ENCODE data around the gene FARP2.

Gene FARP2

DNA sequence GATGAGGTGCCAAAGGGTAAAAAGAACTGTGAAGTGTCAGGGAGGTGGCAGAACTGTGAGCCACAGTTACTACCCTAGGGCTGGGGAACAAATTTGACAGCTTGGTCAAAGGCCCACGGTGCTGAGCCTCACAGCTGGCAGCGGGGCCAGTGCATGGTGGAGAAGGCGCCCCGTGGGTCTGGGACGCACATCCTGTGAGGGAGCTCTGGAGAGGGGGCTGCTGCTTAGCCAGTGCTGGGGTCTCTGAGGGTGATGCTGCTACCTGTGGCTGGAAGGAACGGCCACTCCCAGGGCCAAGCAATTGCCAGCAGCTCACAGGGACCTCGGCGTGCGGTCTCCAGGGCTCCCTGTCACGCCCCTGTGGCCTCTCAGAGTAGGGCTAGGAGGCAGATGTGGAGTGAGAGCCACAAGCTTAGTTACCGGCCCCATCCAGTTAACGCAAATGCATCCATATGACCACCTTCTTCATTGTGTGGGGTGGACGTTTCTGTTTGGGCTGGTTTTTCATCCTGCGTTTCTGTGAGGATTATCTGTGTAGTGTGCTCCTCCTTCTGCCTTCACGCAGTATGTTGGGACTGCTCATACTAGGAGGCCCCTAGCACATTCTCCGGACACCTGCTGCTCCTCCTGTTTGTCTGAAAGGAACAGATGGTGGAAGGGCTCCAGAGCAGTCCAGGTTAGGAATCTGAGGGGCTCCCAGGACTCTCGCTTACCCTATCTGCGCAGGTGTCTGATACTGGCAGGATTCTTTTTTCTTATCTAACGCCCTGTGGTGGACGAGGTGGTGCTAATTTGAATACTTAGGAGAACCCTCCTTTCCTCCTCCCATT lies 126.3 kb downstream of the FARP2 start:
- in situ Hi-C loops (cut with MboI; ENCODE audit: low sequenced_read_pairs), result no loop called here

DNA sequence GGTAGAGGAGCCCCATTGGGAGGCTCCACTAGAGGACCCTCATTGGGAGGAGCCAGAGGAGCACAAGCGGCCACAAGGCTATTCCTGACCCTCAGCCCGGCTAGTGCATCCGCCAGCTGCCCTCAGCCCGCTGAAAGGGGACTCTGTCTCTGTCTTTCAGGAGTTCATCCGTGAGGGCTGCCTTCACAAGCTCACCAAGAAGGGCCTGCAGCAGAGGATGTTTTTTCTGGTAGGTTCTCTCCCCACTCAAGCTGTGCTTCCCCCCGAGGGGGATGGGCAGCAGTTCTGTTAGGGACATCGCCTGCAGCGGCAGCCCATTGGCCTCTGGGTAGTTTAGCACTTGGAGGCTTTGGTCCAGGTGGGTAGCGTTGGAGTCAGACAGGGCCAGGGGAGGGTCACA lies 127.2 kb downstream of the FARP2 start:
- in situ Hi-C loops (cut with MboI; ENCODE audit: low sequenced_read_pairs), result no loop called here

DNA sequence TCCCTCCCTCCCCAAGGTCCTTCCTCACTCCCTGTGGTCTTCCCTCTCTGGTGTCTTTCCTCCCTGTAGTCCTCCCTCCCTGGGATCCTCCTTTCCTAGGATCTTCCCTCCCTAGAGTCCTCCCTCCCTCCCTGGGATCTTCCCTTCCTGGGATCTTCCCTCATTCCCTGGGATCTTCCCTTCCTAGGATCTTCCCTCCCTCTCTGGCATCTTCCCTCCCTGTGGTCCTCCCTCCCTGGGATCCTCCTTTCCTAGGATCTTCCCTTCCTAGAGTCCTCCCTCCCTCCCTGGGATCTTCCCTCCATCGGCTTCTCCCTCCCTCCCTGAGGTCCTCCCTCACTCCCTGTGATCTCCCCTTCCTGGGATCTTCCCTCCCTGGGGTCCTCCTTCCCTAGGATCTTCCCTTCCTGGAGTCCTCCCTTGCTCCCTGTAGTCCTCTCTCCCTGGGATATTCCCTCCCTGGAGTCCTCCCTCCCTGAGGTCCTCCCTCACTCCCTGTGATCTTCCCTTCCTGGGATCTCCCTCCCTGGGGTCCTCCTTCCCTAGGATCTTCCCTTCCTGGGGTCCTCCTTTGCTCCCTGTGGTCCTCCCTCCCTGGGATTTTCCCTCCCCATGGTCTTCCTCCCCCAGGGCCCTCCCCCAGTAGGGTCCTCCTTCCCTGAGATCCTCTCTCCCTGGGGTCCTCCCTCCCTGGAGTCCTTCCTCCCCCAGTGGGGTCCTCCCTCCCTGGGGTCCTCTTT lies 129.3 kb downstream of the FARP2 start:
- in situ Hi-C loops (cut with MboI; ENCODE audit: low sequenced_read_pairs), result no loop called here

DNA sequence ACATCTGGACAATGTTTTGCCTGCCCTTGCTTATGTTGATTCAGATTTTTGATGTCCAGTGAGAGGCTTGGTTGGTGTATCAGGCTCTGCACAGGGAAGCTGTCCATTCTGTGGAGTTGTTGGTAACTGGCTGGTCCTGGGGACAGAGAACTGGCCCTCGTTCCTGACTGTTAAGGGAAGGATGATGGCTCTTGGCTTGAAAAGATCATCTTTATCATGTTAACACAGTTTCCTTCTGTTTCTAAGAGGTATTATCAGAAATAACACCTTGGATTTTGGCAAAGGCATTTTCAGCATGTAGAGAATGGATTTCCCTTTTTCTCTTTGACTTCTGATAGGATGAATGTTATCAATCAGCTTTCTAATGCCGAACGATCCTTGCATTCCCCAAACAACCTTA lies 133.0 kb downstream of the FARP2 start:
- in situ Hi-C loops (cut with MboI; ENCODE audit: low sequenced_read_pairs), result no loop called here

GRCh38 chr2:241489733-241490680 lies 133.9 kb downstream of the FARP2 start:
- in situ Hi-C loops (cut with MboI; ENCODE audit: low sequenced_read_pairs), result no loop called here

- in situ Hi-C loops (cut with MboI; ENCODE audit: low sequenced_read_pairs), result no loop called here
These were observed 134.9 kb downstream of the FARP2 start for GRCh38 chr2:241490825-241491506.

GRCh38 chr2:241491549-241492173 lies 135.6 kb downstream of the FARP2 start:
- in situ Hi-C loops (cut with MboI; ENCODE audit: low sequenced_read_pairs), result no loop called here

- in situ Hi-C loops (cut with MboI; ENCODE audit: low sequenced_read_pairs), result no loop called here
These were observed 136.1 kb downstream of the FARP2 start for GRCh38 chr2:241492174-241492565.

GRCh38 chr2:241493092-241493491 lies 137.0 kb downstream of the FARP2 start:
- in situ Hi-C loops (cut with MboI; ENCODE audit: low sequenced_read_pairs), result no loop called here

DNA sequence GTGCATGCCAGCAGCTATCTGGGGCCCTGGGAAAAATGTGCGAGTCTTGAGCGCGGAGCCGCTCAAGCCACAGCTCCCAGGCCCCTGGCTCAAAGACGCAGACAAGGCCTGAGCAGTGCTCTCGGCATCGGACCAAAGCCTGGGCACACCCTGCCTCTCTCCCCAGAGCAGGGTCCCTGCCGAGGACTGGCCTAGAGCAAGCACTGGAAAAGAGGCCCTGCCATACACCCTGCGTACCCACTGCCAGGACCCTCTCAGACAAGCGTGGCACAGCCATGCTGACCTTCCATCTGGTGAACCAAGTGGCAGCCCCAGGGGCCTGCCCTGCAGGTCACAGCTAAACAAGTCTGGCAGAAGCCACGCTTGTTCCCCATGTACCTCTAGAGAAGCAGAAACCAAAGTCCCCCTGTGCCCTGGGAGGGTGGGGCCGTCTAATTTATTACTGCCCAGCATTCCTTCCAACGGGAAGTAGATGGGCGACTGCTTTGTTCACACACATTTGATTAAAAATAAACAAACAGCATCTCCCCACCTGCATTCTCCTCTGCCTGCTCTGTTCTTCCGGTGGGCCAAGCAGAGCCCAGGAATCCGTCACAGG lies 138.3 kb downstream of the FARP2 start:
- in situ Hi-C loops (cut with MboI; ENCODE audit: low sequenced_read_pairs), result no loop called here

GRCh38 chr2:241495172-241496002 lies 139.3 kb downstream of the FARP2 start:
- in situ Hi-C loops (cut with MboI; ENCODE audit: low sequenced_read_pairs), result no loop called here

GRCh38 chr2:241496003-241496707 lies 140.1 kb downstream of the FARP2 start:
- in situ Hi-C loops (cut with MboI; ENCODE audit: low sequenced_read_pairs), result no loop called here

DNA sequence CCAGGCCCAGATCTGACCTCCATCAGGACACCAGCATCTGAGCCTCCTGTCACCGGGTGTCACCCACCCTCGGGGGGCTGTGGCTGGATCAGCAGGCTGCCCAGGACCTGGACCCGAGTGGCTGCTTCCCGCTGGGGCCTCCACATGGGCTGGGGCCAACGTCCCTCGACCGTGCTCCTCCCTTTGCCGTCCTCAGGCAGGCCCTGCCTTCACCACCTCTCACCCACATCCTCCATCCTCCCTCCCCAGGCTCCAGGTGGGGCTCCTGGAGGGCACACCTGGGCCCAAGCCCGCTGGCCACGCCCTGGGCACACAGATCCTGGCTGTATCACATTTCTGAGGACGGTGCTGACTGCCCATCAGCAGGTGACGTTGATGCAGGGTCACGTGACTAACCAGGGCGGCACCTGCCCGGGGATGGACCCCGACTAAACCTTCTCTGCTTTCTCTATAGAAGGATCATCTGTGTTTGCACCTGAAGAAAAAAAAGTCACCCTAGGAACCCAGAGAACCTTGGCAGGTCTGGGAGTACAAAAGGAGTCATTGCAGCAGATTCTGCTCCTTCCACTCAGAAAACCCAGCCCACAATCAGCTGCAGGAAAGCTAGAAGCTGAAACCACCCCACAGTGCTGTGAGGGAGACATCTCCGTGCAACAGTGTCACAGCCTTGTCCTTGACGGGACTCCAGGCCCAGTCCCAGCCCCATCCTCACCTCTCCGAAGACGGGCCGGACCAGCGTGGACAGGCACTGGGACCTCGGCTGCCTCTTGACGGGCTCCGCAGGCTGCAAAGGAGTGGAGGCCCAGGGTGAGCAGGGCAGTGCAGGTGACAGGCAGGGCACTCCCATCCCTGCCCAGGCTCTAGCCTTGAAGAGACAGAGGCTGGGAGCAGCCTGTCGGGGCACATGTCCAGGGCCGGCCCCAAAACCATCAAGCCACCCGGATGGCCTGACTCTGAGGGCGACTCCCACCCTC lies 141.1 kb downstream of the FARP2 start:
- in situ Hi-C loops (cut with MboI; ENCODE audit: low sequenced_read_pairs), result no loop called here

DNA sequence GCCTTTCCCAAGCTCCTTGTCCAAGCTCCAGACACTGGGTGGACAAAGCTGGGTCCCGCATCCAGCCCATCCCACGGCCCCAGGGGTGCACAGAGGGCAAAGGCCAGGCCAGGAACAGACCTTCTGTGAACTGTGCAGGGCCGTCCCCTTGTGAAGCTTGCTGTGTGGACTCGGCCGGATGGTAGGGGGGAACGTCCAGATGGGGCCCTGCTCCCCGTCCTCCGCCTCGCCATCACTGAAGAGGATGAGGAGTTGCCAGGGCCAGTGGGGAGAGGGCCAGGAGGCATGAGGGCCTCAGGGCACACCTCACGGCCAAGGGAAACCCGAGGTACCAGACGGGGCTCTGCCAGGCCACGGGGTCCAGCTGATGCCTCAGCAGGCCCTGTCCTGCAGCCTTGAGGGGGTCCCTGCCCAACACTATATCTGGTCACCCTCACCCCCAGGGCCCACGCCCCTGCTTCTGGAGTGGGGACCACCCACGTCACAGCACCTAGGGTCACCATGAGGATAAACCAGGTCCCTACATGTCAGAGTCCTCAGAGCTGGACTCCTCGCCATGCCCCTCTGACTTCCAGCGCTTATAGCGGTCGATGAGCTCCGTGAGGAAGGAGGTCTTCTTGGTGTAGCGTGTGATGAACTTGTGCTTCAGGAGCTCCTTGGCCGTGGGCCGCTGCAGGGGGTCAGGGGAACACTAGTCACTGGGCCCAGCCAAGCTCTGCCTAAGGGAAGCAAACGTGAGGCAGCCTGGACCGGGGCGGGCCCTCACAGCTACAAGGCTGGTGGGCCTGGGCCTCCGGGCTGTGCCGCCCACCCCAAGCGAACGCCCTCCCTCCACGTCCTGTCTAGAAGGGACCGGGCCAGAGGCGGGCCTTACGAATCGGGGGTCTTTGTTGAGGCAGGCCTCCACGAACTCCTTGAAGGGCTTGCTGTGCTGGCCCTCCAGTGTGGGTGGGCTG lies 142.3 kb downstream of the FARP2 start:
- in situ Hi-C loops (cut with MboI; ENCODE audit: low sequenced_read_pairs), result no loop called here

GRCh38 chr2:241499146-241499965 lies 143.3 kb downstream of the FARP2 start:
- in situ Hi-C loops (cut with MboI; ENCODE audit: low sequenced_read_pairs), result no loop called here
